ENCODE results near the gene PADI3. TPM values are rescaled to one million over a fixed set of nuclear protein-coding genes. Genes with fewer than 3 reads are reported as not detected.

Gene PADI3
- total and polyA plus RNA-seq, 9 donors: 0.05 TPM; not detected in 8

DNA sequence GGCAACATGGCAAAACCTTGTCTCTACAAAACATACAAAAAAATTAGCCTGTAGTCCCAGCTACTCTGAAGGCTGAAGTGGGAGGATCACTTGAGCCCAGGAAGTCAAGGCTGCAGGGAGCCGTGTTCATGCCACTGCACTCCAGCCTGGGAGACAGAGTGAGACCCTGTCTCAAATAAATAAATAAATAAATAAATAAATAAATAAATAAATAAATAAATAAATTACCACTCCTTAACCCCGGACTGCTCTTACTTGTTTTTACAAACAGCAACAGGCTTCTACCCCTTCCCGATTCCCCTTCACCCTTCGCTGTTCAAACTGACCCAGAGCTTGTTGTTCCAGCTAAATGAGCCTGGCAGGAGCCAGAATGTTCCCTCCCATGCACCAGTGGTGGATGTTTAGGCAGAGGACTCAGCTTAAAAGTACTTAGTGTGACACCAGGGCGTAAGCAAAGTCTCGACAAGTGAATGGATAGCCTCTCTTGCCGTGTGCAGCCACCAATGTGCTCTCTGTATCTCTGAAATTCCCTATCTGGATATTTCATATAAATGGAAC lies 21.5 kb upstream of the PADI3 start:
- no peaks in the 10 kb centered on the region for H3K9me3 ChIP-seq (replicated peaks; ENCODE audit: control insufficient read depth, low read depth, low read length)
- H3K27ac ChIP-seq (ENCODE audit: low read length): no peak overlapping the region
- 100% methylated on average over 1 of the region's 7 CpGs for WGBS (ENCODE audit: insufficient coverage)
- no peak for DNase-seq
- H3K4me1 ChIP-seq (ENCODE audit: control insufficient read depth, insufficient read depth, low read length): peaks cover 3% of the 10 kb centered on the region
- no peak overlapping the region for H3K4me3 ChIP-seq (ENCODE audit: low read length)
- peaks cover 10% of the 10 kb centered on the region for H3K27me3 ChIP-seq (ENCODE audit: control insufficient read depth, insufficient read depth, low read length)
- H3K36me3 ChIP-seq (ENCODE audit: control insufficient read depth, insufficient read depth, low read length): no peaks in the 10 kb centered on the region

DNA sequence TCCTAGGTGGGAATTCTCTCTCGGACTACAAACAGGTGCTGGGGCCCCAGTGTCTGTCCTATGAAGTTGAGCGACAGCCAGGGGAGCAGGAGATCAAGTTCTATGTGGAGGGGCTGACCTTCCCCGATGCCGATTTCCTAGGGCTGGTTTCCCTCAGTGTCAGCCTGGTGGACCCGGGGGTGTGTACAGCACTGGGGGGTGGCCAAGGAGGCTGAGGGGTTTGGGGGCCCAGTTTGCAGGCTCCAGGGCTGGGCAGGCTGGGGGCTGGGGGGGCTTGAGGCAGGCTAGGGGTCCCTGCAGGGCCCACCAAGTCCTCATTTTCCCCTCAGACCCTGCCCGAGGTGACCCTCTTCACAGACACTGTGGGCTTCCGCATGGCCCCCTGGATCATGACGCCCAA lies 20.3 kb upstream of the PADI3 start:
- H3K4me3 ChIP-seq (ENCODE audit: low read length): no peak overlapping the region
- no peak overlapping the region for H3K27ac ChIP-seq (ENCODE audit: low read length)
- H3K36me3 ChIP-seq (ENCODE audit: control insufficient read depth, insufficient read depth, low read length): no peaks in the 10 kb centered on the region
- H3K4me1 ChIP-seq (ENCODE audit: control insufficient read depth, insufficient read depth, low read length): peaks cover 3% of the 10 kb centered on the region
- peaks cover 6% of the 10 kb centered on the region for H3K27me3 ChIP-seq (ENCODE audit: control insufficient read depth, insufficient read depth, low read length)
- H3K9me3 ChIP-seq (replicated peaks; ENCODE audit: control insufficient read depth, low read depth, low read length): no peaks in the 10 kb centered on the region
- no peak for DNase-seq
- WGBS (ENCODE audit: insufficient coverage): 43% methylated on average over 2 of the region's 8 CpGs

DNA sequence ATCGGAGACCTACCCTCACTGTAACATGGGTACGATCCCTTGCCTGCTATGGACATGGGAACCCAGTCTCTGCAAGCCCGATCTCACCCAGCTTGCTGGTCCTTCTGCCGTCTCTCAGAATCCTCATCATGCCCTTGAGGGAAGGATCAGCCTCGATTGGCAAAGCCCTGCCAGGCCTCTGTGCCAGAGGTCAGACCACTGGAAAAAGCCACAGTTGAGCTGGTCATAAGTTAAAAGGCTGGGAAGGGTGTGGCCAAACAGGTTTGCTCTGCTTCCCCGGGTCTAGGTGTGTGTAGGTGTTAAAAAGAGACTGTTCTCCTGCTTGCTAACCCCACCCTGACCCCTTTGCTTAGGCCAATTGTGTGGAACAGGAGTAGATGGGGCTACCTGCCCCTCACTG lies 19.5 kb upstream of the PADI3 start:
- H3K4me3 ChIP-seq (ENCODE audit: low read length): no peak overlapping the region
- peaks cover 3% of the 10 kb centered on the region for H3K27me3 ChIP-seq (ENCODE audit: control insufficient read depth, insufficient read depth, low read length)
- no peak overlapping the region for H3K27ac ChIP-seq (ENCODE audit: low read length)
- no peaks in the 10 kb centered on the region for H3K9me3 ChIP-seq (replicated peaks; ENCODE audit: control insufficient read depth, low read depth, low read length)
- H3K4me1 ChIP-seq (ENCODE audit: control insufficient read depth, insufficient read depth, low read length): peaks cover 7% of the 10 kb centered on the region
- H3K36me3 ChIP-seq (ENCODE audit: control insufficient read depth, insufficient read depth, low read length): no peaks in the 10 kb centered on the region
- DNase-seq: no peak
- 83% methylated on average over 5 of the region's 6 CpGs for WGBS (ENCODE audit: insufficient coverage)

DNA sequence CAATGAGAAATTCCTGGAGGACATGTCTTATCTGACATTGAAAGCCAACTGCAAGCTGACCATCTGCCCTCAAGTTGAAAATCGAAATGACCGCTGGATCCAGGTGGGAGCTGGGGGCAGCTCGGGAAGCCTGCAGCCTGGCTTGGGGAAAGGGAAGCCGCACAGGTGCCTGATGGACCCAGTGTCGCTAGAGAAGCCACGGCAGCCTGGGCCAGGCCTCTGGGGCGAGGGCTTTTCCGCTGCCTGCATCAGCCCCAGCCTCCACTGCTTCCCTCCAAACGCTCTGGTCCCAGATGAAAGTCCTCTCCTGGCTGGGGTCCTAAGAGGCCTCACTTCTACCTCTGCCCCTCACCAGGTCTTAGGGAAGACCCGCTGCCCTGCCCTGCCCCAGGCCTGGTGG lies 18.8 kb upstream of the PADI3 start:
- H3K4me1 ChIP-seq (ENCODE audit: control insufficient read depth, insufficient read depth, low read length): peaks cover 7% of the 10 kb centered on the region
- no peak for DNase-seq
- no peaks in the 10 kb centered on the region for H3K9me3 ChIP-seq (replicated peaks; ENCODE audit: control insufficient read depth, low read depth, low read length)
- H3K36me3 ChIP-seq (ENCODE audit: control insufficient read depth, insufficient read depth, low read length): no peaks in the 10 kb centered on the region
- WGBS (ENCODE audit: insufficient coverage): 82% methylated on average over 10 of the region's 10 CpGs
- no peak overlapping the region for H3K4me3 ChIP-seq (ENCODE audit: low read length)
- H3K27ac ChIP-seq (ENCODE audit: low read length): no peak overlapping the region
- peaks cover 3% of the 10 kb centered on the region for H3K27me3 ChIP-seq (ENCODE audit: control insufficient read depth, insufficient read depth, low read length)

DNA sequence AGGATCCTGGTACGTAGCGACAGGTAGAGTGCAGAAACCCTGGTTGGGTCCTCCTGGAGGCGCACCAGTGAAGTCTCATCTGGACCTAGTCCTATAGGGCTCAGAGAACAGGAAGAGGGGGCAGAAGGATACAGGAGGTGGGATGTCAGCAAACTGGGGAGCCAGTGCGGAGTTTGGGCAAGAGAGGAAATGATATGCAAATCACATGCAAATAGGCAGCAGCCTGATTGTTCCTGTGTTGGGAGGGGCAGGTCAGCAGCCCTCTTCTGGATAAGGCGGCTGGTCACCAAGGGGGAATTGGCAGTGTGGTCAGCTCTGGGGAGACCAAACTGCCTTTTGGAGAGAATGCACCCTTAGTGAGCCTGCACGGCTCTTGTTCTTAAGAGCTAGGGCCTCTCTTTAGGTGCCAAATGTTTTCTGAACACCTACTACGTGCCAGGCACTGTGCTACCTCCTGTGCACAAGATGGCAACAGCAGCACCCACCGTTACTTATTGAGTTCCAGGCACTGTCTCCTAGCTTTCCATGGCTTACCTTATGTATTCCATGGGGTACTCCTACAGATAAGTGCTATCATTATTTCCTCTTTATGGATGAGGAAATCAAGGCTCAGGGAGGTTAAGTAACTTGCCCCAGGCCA lies 18.1 kb upstream of the PADI3 start:
- peaks cover 6% of the 10 kb centered on the region for H3K27me3 ChIP-seq (ENCODE audit: control insufficient read depth, insufficient read depth, low read length)
- no peaks in the 10 kb centered on the region for H3K36me3 ChIP-seq (ENCODE audit: control insufficient read depth, insufficient read depth, low read length)
- H3K9me3 ChIP-seq (replicated peaks; ENCODE audit: control insufficient read depth, low read depth, low read length): no peaks in the 10 kb centered on the region
- H3K4me1 ChIP-seq (ENCODE audit: control insufficient read depth, insufficient read depth, low read length): peaks cover 7% of the 10 kb centered on the region
- DNase-seq: no peak
- no peak overlapping the region for H3K4me3 ChIP-seq (ENCODE audit: low read length)
- H3K27ac ChIP-seq (ENCODE audit: low read length): no peak overlapping the region
- 74% methylated on average over 8 of the region's 8 CpGs for WGBS (ENCODE audit: insufficient coverage)

DNA sequence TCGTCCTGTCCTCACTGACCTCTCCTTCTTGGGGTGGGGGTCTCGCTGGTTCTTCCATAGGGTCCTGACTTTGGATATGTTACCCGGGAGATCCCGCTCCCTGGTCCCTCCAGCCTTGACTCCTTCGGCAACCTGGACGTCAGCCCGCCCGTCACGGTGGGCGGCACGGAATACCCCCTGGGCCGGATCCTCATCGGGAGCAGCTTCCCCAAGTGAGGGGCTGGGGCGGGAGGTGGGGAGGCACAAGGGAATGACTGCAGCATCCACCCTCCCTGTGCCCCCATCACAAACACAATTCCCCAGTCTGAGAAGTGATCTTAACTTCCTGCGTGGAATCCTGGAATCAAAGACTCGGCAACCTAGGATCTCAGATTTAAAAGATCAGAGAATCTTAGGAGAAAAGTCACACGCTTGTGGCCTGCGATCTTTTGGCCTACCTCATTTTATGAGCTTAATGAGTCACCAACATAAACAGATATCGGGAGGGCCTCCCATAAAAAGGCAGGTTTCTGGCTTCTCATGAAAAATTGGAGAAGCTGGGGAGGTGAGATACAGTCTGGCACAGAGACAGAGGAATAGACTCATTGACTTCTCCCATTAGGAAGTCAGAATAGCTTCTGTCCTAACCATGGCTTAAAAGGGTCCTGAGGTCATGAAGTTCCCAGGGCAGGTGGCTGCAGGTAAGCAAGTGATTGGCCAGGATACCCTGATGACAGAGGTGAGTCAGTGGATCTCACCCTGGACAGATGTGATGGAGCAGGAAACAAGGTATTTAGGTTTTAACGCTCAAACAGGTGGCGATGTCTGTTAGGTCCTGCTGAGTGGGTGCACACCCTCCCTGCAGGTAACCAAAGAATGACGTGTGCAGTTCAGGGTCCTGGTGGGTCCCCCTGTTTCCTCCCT lies 15.9 kb upstream of the PADI3 start:
- Histone ChIP-seq H3K36me3 (ENCODE audit: control insufficient read depth, insufficient read depth, low read length) (no peaks in the 10 kb centered on the region), H3K4me1 (ENCODE audit: control insufficient read depth, insufficient read depth, low read length) (peaks cover 7% of the 10 kb centered on the region), H3K27me3 (ENCODE audit: control insufficient read depth, insufficient read depth, low read length) (peaks cover 8% of the 10 kb centered on the region), H3K9me3 (replicated peaks; ENCODE audit: control insufficient read depth, low read depth, low read length) (no peaks in the 10 kb centered on the region), H3K27ac (ENCODE audit: low read length) (no peak overlapping the region), H3K4me3 (ENCODE audit: low read length) (no peak overlapping the region)
- DNase-seq: no peak
- WGBS (ENCODE audit: insufficient coverage): 61% methylated on average over 10 of the region's 22 CpGs

DNA sequence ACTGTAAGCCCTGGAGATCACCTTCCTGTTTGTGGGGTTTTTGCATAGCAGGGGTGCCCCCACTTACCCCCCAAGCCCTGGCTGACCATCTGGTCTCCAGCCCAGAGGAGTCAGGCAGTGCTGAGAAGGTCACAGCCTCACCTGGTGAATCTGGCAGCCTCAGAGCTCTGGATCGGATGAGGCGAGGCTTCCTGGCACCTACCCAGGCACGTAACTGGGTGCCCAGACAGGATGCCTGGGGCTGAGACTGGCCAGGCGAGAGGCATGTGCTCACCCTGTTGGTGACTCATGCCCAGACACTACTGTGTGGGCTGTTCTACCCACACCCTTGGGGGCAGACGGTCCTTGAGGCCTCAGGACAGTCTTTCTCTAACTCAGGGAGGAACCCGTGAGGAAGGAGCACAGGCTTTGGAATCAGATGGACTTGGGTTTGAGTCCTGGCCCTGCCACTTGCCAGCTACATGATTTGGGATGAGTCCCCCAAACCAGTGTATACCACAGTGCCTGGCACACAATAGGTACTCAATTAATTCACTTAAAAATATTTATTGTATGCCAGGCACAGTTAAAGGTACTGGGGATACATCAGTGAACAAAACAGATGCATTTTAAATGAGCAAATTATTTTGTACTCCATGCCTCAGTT lies 15.1 kb upstream of the PADI3 start:
- H3K9me3 ChIP-seq (replicated peaks; ENCODE audit: control insufficient read depth, low read depth, low read length): no peaks in the 10 kb centered on the region
- 47% methylated on average over 5 of the region's 6 CpGs for WGBS (ENCODE audit: insufficient coverage)
- no peak overlapping the region for H3K27ac ChIP-seq (ENCODE audit: low read length)
- DNase-seq: no peak
- H3K27me3 ChIP-seq (ENCODE audit: control insufficient read depth, insufficient read depth, low read length): peaks cover 9% of the 10 kb centered on the region
- no peaks in the 10 kb centered on the region for H3K36me3 ChIP-seq (ENCODE audit: control insufficient read depth, insufficient read depth, low read length)
- H3K4me3 ChIP-seq (ENCODE audit: low read length): no peak overlapping the region
- peaks cover 7% of the 10 kb centered on the region for H3K4me1 ChIP-seq (ENCODE audit: control insufficient read depth, insufficient read depth, low read length)

DNA sequence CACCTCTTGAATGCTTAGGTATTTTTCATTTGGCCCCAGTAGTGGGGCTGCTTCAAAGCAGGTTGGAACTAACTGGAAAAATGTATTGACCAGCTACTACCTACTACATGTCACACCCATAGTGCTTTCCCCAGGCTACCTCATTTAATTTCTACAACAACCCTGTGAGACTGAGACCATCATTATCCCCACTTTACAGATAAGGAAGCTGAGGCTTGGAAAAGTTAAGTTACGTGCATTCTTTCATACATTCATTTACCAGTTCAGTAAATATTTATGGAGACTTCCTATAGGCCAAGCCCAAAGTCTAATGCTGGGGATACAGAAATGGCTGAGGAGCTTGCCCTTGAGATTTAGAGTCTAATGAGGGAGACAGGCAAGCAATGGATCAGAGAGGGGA lies 14.5 kb upstream of the PADI3 start:
- Histone ChIP-seq H3K36me3 (ENCODE audit: control insufficient read depth, insufficient read depth, low read length) (no peaks in the 10 kb centered on the region), H3K4me3 (ENCODE audit: low read length) (no peak overlapping the region), H3K4me1 (ENCODE audit: control insufficient read depth, insufficient read depth, low read length) (peaks cover 4% of the 10 kb centered on the region), H3K27ac (ENCODE audit: low read length) (no peak overlapping the region), H3K27me3 (ENCODE audit: control insufficient read depth, insufficient read depth, low read length) (peaks cover 11% of the 10 kb centered on the region), H3K9me3 (replicated peaks; ENCODE audit: control insufficient read depth, low read depth, low read length) (no peaks in the 10 kb centered on the region)
- DNase-seq: no peak
- no CpG with 5 or more reads among the region's 1 CpG for WGBS (ENCODE audit: insufficient coverage)

DNA sequence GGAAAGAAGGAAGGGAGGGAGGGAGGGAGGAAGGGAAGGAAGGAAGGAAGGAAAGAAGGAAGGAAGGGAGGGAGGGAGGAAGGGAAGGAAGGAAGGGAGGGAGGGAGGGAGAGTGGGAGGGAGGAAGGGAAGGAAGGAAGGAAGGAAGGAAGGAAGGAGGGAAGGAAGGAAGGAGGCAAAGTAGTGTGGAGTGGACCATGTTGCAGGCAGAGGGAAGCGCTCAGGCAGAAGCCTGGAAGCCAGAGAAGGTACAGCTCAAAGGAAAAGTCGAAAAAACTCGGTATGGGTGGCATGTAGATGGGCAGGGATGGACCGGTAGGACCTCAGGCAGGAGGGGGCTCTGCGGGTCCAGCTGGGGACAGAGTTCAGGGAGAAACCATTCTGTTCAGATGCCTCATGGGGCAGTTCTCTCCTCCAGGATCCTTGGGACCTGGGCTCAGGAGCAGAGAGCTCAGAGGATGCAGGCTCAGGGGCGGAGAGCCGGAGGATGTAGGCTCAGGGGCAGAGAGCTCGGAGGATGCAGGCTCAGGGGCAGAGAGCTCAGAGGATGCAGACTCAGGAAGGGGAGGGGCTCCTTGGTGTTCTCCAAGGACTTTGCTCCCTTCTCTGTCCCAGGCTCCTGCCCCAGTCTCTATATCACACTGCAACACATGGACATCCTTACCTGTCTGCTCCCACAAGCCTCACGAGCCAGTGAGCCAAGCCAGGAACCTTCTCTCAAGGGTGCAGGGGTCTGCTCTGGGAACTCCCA lies 13.6 kb upstream of the PADI3 start:
- Histone ChIP-seq H3K27ac (ENCODE audit: low read length) (no peak overlapping the region), H3K4me1 (ENCODE audit: control insufficient read depth, insufficient read depth, low read length) (peaks cover 4% of the 10 kb centered on the region), H3K9me3 (replicated peaks; ENCODE audit: control insufficient read depth, low read depth, low read length) (no peaks in the 10 kb centered on the region), H3K27me3 (ENCODE audit: control insufficient read depth, insufficient read depth, low read length) (peaks cover 16% of the 10 kb centered on the region), H3K4me3 (ENCODE audit: low read length) (no peak overlapping the region), H3K36me3 (ENCODE audit: control insufficient read depth, insufficient read depth, low read length) (no peaks in the 10 kb centered on the region)
- WGBS (ENCODE audit: insufficient coverage): 62% methylated on average over 9 of the region's 9 CpGs
- no peak for DNase-seq

Measured in muscle of leg (tissue), 11 donors.